ENCODE data around the gene FANCL.
"Not testable (repeated sequence)": the region's sequence is repeated elsewhere in the genome, so short reads cannot be mapped to it uniquely, and the experiment has no call there.

Gene FANCL

DNA sequence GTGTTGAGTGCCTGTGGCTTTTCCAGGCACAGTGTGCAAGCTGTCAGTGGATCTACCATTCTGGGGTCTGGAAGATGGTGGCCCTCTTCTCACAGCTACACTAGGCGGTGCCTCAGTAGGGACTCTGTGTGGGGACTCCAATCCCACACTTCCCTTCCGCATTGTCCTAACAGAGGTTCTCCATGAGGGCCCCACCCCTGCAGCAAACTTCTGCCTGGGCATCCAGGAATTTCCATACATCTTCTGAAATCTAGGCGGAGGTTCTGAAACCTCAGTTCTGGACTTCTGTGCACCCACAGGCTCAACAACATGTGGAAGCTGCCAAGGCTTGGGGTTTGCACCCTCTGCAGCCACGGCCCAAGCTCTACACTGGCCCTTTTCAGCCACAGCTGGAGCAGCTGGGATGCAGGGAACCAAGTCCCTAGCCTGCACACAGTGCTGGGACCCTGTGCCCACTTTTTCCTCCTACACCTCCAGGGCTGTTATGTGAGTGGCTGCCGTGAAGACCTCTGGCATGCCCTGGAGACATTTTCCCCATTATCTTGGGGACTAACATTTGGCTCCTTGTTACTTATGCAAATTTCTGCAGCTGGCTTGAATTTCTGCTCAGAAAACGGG is 30.1 kb downstream of the FANCL start:
- not testable (repeated sequence) for FAIRE-seq; DNase-seq (ENCODE audit: extremely low spot score, insufficient read length, low read depth)

GRCh38 chr2:58207189-58207588 is 33.9 kb downstream of the FANCL start:
- DNase-seq (ENCODE audit: extremely low spot score, insufficient read length, low read depth) (no peak), FAIRE-seq (no peak)

GRCh38 chr2:58206785-58207184 is 34.3 kb downstream of the FANCL start:
- no peak for FAIRE-seq
- no peak for DNase-seq (ENCODE audit: extremely low spot score, insufficient read length, low read depth)

DNA sequence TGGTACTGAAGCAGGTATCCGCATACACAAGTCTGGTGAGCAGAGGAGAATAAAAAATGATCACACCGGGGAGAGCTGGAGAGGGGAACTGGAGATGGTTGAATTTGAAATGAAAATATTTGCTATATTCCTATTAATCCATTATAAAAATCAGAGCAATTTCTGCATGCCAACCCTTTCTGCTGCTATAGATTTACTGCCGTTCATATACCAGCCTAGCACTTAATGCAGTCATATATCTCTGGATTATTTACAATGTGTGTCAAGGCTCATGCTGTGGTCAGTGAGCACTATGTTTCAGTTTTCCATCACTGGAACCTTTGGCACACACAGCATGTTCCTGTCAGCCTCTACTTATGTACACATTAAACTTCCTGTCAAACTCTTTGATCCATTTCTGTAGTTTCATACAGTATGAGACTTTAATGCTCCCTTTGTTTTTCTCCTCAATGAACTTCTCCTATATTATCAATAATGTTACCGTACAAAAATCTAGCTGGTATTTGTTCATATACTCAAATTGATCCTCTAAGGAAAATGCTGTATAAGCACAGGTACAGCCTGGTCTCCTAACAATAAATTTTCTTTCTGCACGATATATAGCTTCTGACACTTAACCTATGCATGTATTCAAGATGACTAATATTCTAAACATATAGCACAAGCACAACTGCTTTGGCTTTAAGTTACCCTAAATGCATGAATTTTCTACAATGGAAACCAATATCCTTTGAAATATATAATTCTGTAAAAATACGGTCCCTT is 36.7 kb downstream of the FANCL start:
- DNase-seq (ENCODE audit: extremely low spot score, insufficient read length, low read depth) (no peak), FAIRE-seq (no peak)

DNA sequence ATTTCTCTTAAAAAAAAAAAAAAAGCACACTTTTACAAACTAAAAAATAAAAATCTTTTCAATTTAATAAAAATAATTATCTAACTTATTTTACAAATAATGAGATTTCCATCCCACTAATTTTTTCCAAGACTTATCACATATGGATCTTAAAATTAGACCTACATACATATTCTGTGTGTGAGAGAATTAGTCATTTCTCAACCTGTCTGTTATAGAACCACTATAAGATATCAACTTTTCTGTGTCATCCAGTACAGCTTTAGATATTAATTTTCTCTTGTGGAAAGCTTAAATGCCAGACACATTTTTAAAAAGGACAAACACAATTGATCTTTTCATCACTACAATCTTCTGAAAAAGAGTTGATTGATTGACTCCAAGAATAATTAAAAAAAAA is 38.1 kb downstream of the FANCL start:
- DNase-seq (ENCODE audit: extremely low spot score, insufficient read length, low read depth), result no peak
- no peak for FAIRE-seq

DNA sequence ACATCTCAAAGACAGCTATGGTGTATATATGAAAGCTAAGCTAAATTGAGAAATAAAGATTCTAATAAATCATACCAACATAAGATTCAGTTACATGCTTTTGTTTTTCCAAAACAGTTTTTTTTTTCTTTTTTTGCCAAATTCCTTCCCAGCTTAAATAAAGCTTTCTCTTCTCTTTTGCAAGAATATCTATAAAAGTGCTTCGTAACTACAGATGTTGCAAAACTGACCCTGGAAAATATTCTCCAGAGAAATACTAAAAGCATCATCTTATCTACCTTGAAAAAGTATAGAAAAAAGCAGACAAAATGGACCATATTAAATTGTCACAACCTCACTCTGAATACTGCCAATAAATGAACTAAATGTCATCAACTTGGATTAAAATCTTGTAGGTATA is 38.7 kb downstream of the FANCL start:
- FAIRE-seq, result no peak
- no peak for DNase-seq (ENCODE audit: extremely low spot score, insufficient read length, low read depth)

DNA sequence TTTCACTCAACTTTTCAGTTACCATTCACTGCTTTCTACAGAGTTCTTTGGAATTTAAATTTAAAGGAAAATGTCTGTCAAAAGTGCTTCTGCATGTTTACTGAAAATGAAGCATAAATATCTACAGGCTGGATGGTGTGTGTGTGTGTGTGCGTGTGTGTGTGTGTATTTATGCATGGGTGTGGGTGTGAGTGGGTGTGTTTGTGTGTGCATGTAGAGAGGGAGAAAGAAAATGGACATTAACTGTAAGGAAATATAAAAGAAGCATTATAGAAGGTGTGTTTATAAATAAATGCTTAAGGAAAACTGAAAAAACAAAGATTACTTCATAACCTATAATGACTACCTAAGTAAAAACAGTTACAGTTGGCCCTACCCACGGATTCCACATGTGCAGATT is 43.2 kb downstream of the FANCL start:
- DNase-seq (ENCODE audit: extremely low spot score, insufficient read length, low read depth) (no peak), FAIRE-seq (peak; percentile 35)

DNA sequence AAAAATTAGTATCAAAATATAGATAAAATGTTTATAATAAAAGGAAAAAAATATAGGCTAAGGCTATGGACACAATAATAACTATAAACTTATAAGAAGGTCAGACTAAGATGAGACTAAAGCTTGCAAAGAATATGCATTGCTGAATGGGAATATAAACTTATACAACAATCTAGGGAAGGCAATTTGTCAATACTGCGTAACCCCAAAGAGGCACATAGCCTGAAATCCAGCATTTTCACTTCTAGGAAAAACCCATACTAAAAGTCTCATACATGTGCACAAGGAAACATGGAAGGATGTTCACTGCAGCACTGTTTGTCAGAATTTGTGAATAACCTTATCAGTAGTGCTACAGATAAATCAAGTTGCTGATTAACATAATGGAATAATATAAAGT is 45.5 kb downstream of the FANCL start:
- DNase-seq (ENCODE audit: extremely low spot score, insufficient read length, low read depth) (no peak), FAIRE-seq (peak; percentile 24)

- FAIRE-seq, result no peak
- no peak for DNase-seq (ENCODE audit: extremely low spot score, insufficient read length, low read depth)
These were observed 46.7 kb downstream of the FANCL start for GRCh38 chr2:58194458-58194857.

DNA sequence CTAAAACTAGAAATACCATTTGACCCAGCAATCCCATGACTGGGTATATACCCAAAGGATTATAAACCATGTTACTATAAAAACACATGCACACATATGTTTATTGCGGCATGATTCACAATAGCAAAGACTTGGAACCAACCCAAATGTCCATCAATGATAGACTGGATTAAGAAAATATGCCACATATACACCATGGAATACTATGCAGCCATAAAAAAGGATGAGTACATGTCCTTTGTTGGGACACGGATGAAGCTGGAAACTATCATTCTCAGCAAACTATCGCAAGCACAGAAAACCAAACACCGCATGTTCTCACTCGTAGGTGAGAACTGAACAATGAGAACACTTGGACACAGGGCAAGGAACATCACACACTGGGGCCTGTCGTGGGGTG is 54.1 kb downstream of the FANCL start:
- not testable (repeated sequence) for FAIRE-seq; DNase-seq (ENCODE audit: extremely low spot score, insufficient read length, low read depth)

- DNase-seq (ENCODE audit: extremely low spot score, insufficient read length, low read depth), result no peak
- FAIRE-seq, result no peak
These were observed 54.6 kb downstream of the FANCL start for GRCh38 chr2:58186501-58186900.

DNA sequence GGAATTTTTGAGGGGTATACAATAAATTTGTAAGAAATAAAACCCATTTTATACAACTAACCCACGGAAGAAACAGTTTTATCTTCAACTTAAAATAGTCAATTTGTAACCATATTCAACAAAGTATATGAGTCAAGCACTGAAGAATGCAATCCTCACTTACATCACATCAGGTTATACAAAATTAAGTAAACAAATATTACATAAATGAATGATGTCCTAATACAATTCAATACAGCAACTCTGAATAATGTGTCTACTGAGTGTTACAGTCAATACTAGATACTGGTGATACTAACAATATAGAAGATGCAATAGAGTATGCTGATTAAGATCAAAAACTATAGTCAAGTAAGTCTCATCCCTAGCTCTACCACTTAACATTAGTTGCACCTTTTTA is 58.6 kb downstream of the FANCL start:
- no peak for DNase-seq (ENCODE audit: extremely low spot score, insufficient read length, low read depth)

GRCh38 chr2:58180635-58181034 is 60.5 kb downstream of the FANCL start:
- FAIRE-seq (no peak), DNase-seq (ENCODE audit: extremely low spot score, insufficient read length, low read depth) (no peak)

More for the DNA sequence above, 58.6 kb downstream of the FANCL start:
- no peak for FAIRE-seq

GRCh38 chr2:58180175-58180574 is 61.0 kb downstream of the FANCL start:
- DNase-seq (ENCODE audit: extremely low spot score, insufficient read length, low read depth); FAIRE-seq: not testable (repeated sequence)

GRCh38 chr2:58177187-58177586 is 63.9 kb downstream of the FANCL start:
- FAIRE-seq; DNase-seq (ENCODE audit: extremely low spot score, insufficient read length, low read depth): not testable (repeated sequence)

GRCh38 chr2:58171831-58172230 is 69.3 kb downstream of the FANCL start:
- not testable (repeated sequence) for FAIRE-seq; DNase-seq (ENCODE audit: extremely low spot score, insufficient read length, low read depth)

- not testable (repeated sequence) for DNase-seq (ENCODE audit: extremely low spot score, insufficient read length, low read depth); FAIRE-seq
These were observed 70.7 kb downstream of the FANCL start for GRCh38 chr2:58170334-58170933.

DNA sequence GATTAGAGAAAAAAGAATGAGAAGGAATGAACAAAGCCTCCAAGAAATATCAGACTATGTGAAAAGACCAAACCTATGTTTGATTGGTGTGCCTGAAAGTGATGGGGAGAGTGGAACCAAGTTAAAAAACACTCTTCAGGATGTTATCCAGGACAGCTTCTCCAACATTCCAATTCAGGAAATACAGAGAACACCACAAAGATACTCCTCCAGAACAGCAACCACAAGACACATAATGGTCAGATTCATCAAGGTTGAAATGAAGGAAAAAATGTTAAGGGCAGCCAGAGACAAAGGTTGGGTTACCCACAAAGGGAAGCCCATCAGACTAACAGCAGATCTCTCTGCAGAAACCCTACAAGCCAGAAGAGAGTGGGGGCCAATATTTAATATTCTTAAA is 71.3 kb downstream of the FANCL start:
- FAIRE-seq; DNase-seq (ENCODE audit: extremely low spot score, insufficient read length, low read depth): not testable (repeated sequence)

GRCh38 chr2:58168130-58168529 is 73.0 kb downstream of the FANCL start:
- not testable (repeated sequence) for FAIRE-seq

DNA sequence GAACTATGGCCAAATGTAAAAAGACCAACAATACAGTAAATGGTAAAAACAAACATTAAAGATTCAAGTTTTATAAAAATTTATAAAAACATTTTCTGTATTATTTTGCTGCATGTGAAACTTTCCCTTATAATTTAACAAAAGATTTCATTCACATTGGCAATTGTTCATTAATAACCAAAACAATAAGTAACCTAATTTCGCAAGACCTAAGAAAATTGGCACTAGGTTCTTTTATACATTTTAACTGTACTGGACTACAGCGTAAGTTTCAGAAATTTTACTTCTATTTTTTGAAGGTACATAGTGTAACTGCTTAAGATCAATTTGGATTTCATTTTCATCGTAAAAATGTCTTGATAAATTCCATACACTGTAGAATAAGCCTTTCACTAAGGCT is 77.2 kb downstream of the FANCL start:
- FAIRE-seq (no peak), DNase-seq (ENCODE audit: extremely low spot score, insufficient read length, low read depth) (no peak)

More at GRCh38 chr2:58168130-58168529, 73.0 kb downstream of the FANCL start:
- DNase-seq (ENCODE audit: extremely low spot score, insufficient read length, low read depth), result not testable (repeated sequence)

GRCh38 chr2:58158481-58158880 is 82.6 kb downstream of the FANCL start:
- DNase-seq (ENCODE audit: extremely low spot score, insufficient read length, low read depth) (no peak), FAIRE-seq (no peak)

Data from GM18507 (cell line).